HUES48 (cell line): Measurements from ENCODE around the gene CIC.

Experiments used
- H3K27ac ChIP-seq: one replicate; pipeline ENCODE4 v1.7.0; 2013; ENCODE audit warnings: low read depth, low read length, inconsistent platforms
- H3K27me3 ChIP-seq: 2 replicates; pipeline ENCODE4 v1.6.1; 2013; ENCODE audit warnings: mild to moderate bottlenecking, low read length; ENCODE audit not compliant: control insufficient read depth, insufficient read depth
- H3K36me3 ChIP-seq: 2 replicates; pipeline ENCODE4 v1.6.1; 2013; ENCODE audit warnings: low read length; ENCODE audit not compliant: control insufficient read depth, insufficient read depth
- H3K4me1 ChIP-seq: 2 replicates; pipeline ENCODE4 v1.6.1; 2013; ENCODE audit warnings: mild to moderate bottlenecking, low read length; ENCODE audit not compliant: control insufficient read depth, insufficient read depth
- H3K4me3 ChIP-seq: 2 replicates; pipeline ENCODE4 v1.5.1; 2013; ENCODE audit warnings: mild to moderate bottlenecking, low read depth, low read length
- H3K9ac ChIP-seq: 2 replicates; pipeline ENCODE4 v1.6.1; 2013; ENCODE audit warnings: mild to moderate bottlenecking, low read depth, low read length, moderate library complexity
- H3K9me3 ChIP-seq: 2 replicates; pipeline ENCODE4 v1.6.1; 2013; ENCODE audit warnings: low read length; ENCODE audit not compliant: control insufficient read depth, insufficient read depth

Gene CIC

GRCh38 chr19:42322305-42322704, 53.3 kb downstream of the CIC start:
- H3K4me1 ChIP-seq: no peaks in the 10 kb centered on the region; the same call in 1 of the 2 replicates
- no peak overlapping the region for H3K4me3 ChIP-seq
- no peak overlapping the region for H3K9ac ChIP-seq
- H3K9me3 ChIP-seq: no peaks in the 10 kb centered on the region
- no peaks in the 10 kb centered on the region for H3K36me3 ChIP-seq
- peaks cover 23% of the 10 kb centered on the region for H3K27me3 ChIP-seq
- H3K27ac ChIP-seq: no peak overlapping the region

- no peak overlapping the region for H3K27ac ChIP-seq
- H3K9ac ChIP-seq: no peak overlapping the region
- H3K27me3 ChIP-seq: peaks cover 23% of the 10 kb centered on the region
- peak overlapping the region; percentile 58; the same call in 1 of the 2 replicates for H3K4me3 ChIP-seq
- no peaks in the 10 kb centered on the region; the same call in 1 of the 2 replicates for H3K4me1 ChIP-seq
- no peaks in the 10 kb centered on the region for H3K36me3 ChIP-seq
- H3K9me3 ChIP-seq: no peaks in the 10 kb centered on the region
Measured at GRCh38 chr19:42323473-42323851, 54.4 kb downstream of the CIC start.

GRCh38 chr19:42323852-42324654, 55.0 kb downstream of the CIC start:
- Histone ChIP-seq H3K27ac (no peak overlapping the region), H3K4me3 (peak overlapping the region; percentile 58), H3K9ac (no peak overlapping the region), H3K27me3 (peaks cover 23% of the 10 kb centered on the region), H3K9me3 (no peaks in the 10 kb centered on the region), H3K4me1 (no peaks in the 10 kb centered on the region; the same call in 1 of the 2 replicates), H3K36me3 (no peaks in the 10 kb centered on the region)

- no peak overlapping the region for H3K9ac ChIP-seq
- H3K27me3 ChIP-seq: peaks cover 23% of the 10 kb centered on the region
- H3K27ac ChIP-seq: peak overlapping the region; percentile 37
- no peaks in the 10 kb centered on the region for H3K36me3 ChIP-seq
- no peaks in the 10 kb centered on the region for H3K9me3 ChIP-seq
- no peaks in the 10 kb centered on the region; the same call in 1 of the 2 replicates for H3K4me1 ChIP-seq
- peak overlapping the region; percentile 58 for H3K4me3 ChIP-seq
Measured at GRCh38 chr19:42324655-42325307, 55.7 kb downstream of the CIC start.

GRCh38 chr19:42325308-42325895, 56.4 kb downstream of the CIC start, which contains the start of gene MEGF8:
TSS of gene MEGF8 (plus strand) at chr19:42325635. CDS start at chr19:42326244, 609 bp downstream.
- peak within 1 kb of the TSS; percentile 43 for H3K9ac ChIP-seq
- H3K27ac ChIP-seq: peak within 1 kb of the TSS; percentile 75
- H3K4me3 ChIP-seq: peak within 1 kb of the TSS; percentile 78
- no peaks in the 10 kb centered on the region for H3K9me3 ChIP-seq
- peaks cover 23% of the 10 kb centered on the region for H3K27me3 ChIP-seq
- H3K4me1 ChIP-seq: no peaks in the 10 kb centered on the region; the same call in 1 of the 2 replicates
- H3K36me3 ChIP-seq: no peaks in the 10 kb centered on the region

GRCh38 chr19:42325896-42326771, 57.1 kb downstream of the CIC start:
- H3K4me3 ChIP-seq: peak overlapping the region; percentile 78
- no peaks in the 10 kb centered on the region for H3K9me3 ChIP-seq
- H3K4me1 ChIP-seq: no peaks in the 10 kb centered on the region; the same call in 1 of the 2 replicates
- no peaks in the 10 kb centered on the region for H3K36me3 ChIP-seq
- peak overlapping the region; percentile 43 for H3K9ac ChIP-seq
- H3K27me3 ChIP-seq: peaks cover 23% of the 10 kb centered on the region
- H3K27ac ChIP-seq: peak overlapping the region; percentile 75

- H3K27ac ChIP-seq: no peak overlapping the region
- H3K27me3 ChIP-seq: peaks cover 19% of the 10 kb centered on the region
- peak overlapping the region; percentile 78; the same call in 1 of the 2 replicates for H3K4me3 ChIP-seq
- no peaks in the 10 kb centered on the region; the same call in 1 of the 2 replicates for H3K4me1 ChIP-seq
- H3K9me3 ChIP-seq: no peaks in the 10 kb centered on the region
- no peaks in the 10 kb centered on the region for H3K36me3 ChIP-seq
- H3K9ac ChIP-seq: no peak overlapping the region
Measured at GRCh38 chr19:42326969-42327368, 57.9 kb downstream of the CIC start.

- Histone ChIP-seq H3K27me3 (peaks cover 15% of the 10 kb centered on the region), H3K27ac (no peak overlapping the region), H3K4me1 (no peaks in the 10 kb centered on the region; the same call in 1 of the 2 replicates), H3K4me3 (peak overlapping the region; percentile 78; the same call in 1 of the 2 replicates), H3K9me3 (no peaks in the 10 kb centered on the region), H3K9ac (no peak overlapping the region), H3K36me3 (no peaks in the 10 kb centered on the region)
Measured at GRCh38 chr19:42327381-42327780, 58.3 kb downstream of the CIC start.

GRCh38 chr19:42328106-42328505, 59.1 kb downstream of the CIC start:
- H3K9me3 ChIP-seq: no peaks in the 10 kb centered on the region
- H3K4me3 ChIP-seq: no peak overlapping the region
- H3K27me3 ChIP-seq: peaks cover 12% of the 10 kb centered on the region
- no peak overlapping the region for H3K27ac ChIP-seq
- no peak overlapping the region for H3K9ac ChIP-seq
- no peaks in the 10 kb centered on the region for H3K36me3 ChIP-seq
- H3K4me1 ChIP-seq: no peaks in the 10 kb centered on the region; the same call in 1 of the 2 replicates

- H3K27ac ChIP-seq: no peak overlapping the region
- H3K4me3 ChIP-seq: no peak overlapping the region
- no peaks in the 10 kb centered on the region for H3K36me3 ChIP-seq
- H3K4me1 ChIP-seq: no peaks in the 10 kb centered on the region; the same call in 1 of the 2 replicates
- no peaks in the 10 kb centered on the region for H3K9me3 ChIP-seq
- peaks cover 5% of the 10 kb centered on the region for H3K27me3 ChIP-seq
- H3K9ac ChIP-seq: no peak overlapping the region
Measured at GRCh38 chr19:42328854-42329253, 59.8 kb downstream of the CIC start.
